Raji (cell line): ENCODE data around the gene CLPTM1.

Source experiments
- POLR2A ChIP-seq: IDR thresholded peaks from 2 replicates; pipeline ENCODE4 v1.6.1; 2011; ENCODE audit warnings: low read depth, low read length, control low read depth; ENCODE audit not compliant: insufficient read depth

The CLPTM1 gene

GRCh38 chr19:44992336-44993163 lies 37.4 kb downstream of the CLPTM1 start:
- no peak for TF ChIP-seq POLR2A

- TF ChIP-seq POLR2A = no peak
Measured at GRCh38 chr19:44993526-44993925, 38.3 kb downstream of the CLPTM1 start.

DNA sequence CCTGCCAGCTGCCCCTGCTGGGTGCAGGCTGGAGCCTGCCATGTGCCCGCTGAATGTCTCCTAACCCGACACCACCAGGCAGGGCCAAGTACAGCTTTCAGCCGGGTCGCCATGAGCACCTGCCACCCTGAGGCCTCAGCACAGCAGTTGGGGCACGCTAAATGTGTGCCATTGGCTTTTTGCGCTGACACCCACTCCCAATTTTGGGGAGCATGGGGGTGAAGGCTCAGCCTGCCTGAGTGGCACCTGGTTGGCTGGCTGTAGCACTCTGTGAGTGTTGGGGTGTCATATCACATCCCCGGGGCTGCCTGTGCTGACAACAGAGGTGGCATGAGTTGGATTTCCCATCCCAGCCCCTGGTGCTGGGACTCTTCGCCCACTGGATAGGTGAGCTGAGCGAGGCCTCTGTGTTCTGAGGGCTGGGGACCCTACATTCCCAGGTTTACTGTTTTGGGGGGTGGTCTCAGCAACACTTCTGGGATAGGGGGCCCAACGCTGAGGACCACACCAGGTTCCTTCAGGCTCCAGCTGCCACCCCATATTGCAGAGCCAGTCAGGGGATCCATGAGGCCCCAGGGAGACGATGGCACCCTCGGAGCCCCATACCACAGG lies 38.9 kb downstream of the CLPTM1 start:
- no peak for TF ChIP-seq POLR2A

GRCh38 chr19:44998025-44998424 lies 42.8 kb downstream of the CLPTM1 start:
- no peak for TF ChIP-seq POLR2A

GRCh38 chr19:44999131-44999925 lies 44.1 kb downstream of the CLPTM1 start:
- peak; percentile 23; the same call in 1 of the 2 replicates for TF ChIP-seq POLR2A

GRCh38 chr19:45001087-45001739 lies 46.0 kb downstream of the CLPTM1 start, which contains the start of gene RELB:
Gene RELB, plus strand, starts transcription at chr19:45001464. Its CDS starts 116 bp downstream, at chr19:45001580.
- TF ChIP-seq POLR2A = peak; percentile 67

DNA sequence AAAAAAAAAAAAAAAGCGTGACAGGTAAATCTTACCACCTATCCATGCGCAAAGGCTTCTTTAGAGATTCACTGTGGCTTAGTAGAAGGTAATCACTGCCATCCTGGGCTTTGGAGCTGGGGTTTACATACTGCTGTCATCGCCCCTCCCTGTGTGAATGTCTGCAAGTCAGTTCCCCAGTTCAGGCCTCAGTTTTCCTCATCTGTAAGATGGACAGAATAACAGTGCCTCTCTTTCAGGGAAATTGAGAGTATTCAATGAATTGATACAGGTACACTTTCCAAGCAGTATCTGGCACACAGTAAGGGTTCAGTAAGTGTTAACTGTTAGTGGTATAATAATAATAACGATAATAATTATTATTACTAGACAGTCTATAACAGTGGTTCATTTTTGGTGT lies 48.3 kb downstream of the CLPTM1 start:
- TF ChIP-seq POLR2A = no peak

DNA sequence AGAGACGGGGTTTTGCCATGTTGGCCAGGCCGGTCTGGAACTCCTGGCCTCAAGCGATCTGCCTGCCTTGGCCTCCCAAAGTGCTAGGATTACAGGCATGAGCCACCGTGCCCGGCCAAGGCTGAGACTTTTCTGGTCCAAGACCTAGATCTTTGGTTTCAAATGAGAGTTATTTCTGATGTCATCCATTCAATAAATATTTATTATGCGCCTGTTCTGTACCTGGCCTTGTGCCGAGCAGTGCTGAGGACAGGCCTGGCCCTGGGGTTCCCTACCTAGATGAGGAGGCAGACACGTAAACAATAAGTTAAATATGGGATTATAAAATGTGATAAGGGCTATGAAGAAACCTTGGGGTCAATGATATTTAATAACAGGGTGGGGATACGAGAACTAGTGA lies 50.6 kb downstream of the CLPTM1 start:
- no peak for TF ChIP-seq POLR2A

DNA sequence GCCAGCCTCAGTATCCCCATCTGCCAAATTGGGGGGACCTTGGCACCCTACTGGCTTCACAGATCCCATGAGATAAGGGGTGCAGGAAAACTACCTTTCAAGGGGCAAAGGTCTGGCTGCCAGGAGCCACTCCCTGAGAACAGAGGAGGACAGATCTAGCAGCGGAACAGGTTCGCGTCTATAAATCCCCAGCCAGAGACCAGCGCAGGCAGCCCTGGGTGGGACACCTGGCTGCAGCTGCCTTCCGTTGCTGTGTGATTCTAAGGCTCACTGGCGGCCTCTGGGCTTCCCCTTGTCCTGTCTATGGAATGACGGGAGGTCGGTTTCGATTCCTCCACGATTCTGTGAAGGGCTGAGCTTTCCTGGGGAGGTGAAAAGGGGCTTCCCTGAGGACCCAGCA lies 53.4 kb downstream of the CLPTM1 start:
- no peak for TF ChIP-seq POLR2A

- no peak for TF ChIP-seq POLR2A
Measured at GRCh38 chr19:45009625-45010255, 54.6 kb downstream of the CLPTM1 start.

GRCh38 chr19:45010306-45010705 lies 55.1 kb downstream of the CLPTM1 start:
- TF ChIP-seq POLR2A = no peak

DNA sequence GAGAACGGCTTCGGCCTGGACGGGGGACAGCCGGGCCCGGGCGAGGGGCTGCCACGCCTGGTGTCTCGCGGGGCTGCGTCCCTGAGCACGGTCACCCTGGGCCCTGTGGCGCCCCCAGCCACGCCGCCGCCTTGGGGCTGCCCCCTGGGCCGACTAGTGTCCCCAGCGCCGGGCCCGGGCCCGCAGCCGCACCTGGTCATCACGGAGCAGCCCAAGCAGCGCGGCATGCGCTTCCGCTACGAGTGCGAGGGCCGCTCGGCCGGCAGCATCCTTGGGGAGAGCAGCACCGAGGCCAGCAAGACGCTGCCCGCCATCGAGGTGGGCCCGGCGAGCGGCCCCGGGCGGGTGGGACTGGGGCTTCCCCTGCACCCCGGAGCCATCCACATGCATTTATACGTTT lies 56.8 kb downstream of the CLPTM1 start:
- no peak for TF ChIP-seq POLR2A

DNA sequence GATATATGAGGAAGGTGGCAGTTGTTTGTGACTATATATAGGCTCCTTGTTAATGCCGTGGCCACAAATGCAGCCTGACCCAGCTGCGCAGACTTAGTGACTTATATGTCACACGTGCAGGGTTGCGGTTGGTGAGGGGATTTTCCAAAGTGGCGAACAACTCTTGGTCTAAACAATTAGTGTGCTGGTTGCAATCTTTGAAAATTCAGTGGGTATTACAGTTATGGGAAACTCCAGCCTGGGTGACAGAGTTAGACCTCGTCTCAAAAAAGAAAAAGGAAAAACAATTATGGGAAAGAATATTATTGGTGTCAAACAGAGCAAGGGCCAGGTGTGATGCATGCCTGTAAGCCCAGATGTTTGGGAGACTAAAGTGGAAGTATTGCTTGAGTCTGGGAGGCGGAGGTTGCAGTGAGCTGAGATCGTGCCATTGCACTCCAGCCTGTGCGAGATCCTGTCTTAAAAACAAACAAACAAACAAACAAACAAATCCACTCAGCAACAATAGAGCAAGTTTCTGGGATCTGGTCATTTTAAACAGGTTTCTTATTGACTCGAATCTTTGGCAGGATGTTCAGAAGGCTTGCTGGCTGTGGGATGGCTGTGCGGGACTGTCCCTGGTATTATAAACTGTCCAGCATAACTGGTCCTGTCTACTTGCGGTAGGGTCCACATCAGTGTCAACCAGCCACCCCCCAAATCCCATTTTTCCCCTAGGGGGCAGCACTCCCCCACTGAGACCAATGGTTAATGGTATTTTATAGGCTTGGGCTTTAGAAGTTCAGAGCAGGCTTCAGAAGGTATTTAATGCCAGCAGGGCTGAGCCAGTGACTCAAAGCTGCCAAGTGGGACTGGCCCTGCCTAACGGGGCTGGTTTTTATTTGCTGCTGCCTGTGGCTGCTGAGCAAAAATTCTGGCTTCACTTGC lies 61.5 kb downstream of the CLPTM1 start:
- TF ChIP-seq POLR2A = peak; percentile 14; the same call in 1 of the 2 replicates

GRCh38 chr19:45019187-45019586 lies 64.0 kb downstream of the CLPTM1 start:
- no peak for TF ChIP-seq POLR2A
